ENCODE measurements around the gene MYOG. TPM values are rescaled to one million over a fixed set of nuclear protein-coding genes. Genes with fewer than 3 reads are reported as not detected.

Gene MYOG
- total and polyA plus RNA-seq, 10 of the 15 experiments (the other 5 are each of a cell fraction or from before 2014, with no cell fraction given), result not detected

DNA sequence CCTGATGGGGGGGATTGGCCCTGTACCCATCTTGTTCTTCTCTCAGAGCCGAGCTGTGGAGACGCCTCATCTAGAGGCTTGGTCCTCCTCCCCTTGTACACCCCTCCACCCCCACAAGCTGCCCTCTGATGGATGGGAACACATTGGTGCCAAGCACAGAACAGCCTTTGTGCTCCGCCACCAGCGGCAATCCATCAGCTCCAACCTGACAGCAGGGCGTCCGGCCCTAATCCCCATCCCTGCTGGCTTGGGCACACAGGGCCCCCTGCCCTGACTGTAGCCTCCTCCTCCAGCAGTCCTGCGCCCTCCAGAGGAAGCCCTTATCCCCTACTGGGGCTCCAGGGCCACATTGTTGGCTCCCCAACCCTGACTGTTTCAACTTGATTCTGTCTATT, 3.8 kb upstream of the MYOG start:
- Histone ChIP-seq H3K27me3 (replicated peaks in 1 of 2; ENCODE audit: control insufficient read depth in 2 of 2, insufficient read depth in 2 of 2, low read length in 1 of 2) (peaks cover 0 to 2% of the 10 kb centered on the region in 2 experiments; a peak in 2 of 4 replicates), H2AFZ (ENCODE audit: control insufficient read depth, low read depth, low read length) (no peak overlapping the region), H3K4me1 (ENCODE audit: control insufficient read depth, insufficient read depth, low read length) (no peaks in the 10 kb centered on the region), H3K4me3 (no peak overlapping the region), H3K9ac (ENCODE audit: control insufficient read depth, insufficient read depth, low read length) (no peak overlapping the region), H3K9me3 (replicated peaks; ENCODE audit: control insufficient read depth, insufficient read depth, low read length) (no peaks in the 10 kb centered on the region; the same call in 2 of the 3 replicates), H3K36me3 (ENCODE audit: control insufficient read depth in 2 of 2, insufficient read depth in 2 of 2, low read length in 1 of 2) (no peaks in the 10 kb centered on the region), H3K4me2 (ENCODE audit: control insufficient read depth, insufficient read depth) (no peak overlapping the region), H4K20me1 (ENCODE audit: control insufficient read depth, insufficient read depth) (no peaks in the 10 kb centered on the region), H3K79me2 (ENCODE audit: control insufficient read depth, insufficient read depth, low read length) (no peaks in the 10 kb centered on the region), H3K27ac (ENCODE audit: control insufficient read depth, insufficient read depth) (no peak overlapping the region)
- in situ Hi-C loops (cut with MboI) (no loop called here), intact Hi-C loops (cut with micrococcal nuclease; ENCODE audit: unreplicated experiment) (no loop called here)
- FAIRE-seq, result no peak
- BruUV-seq (replicated peaks), result no TSS peak
- ATAC-seq, result no peak
- 45% methylated on average over 7 of the region's 7 CpGs for WGBS (ENCODE audit: insufficient coverage, insufficient replicate concordance, low lambda C conversion rate, missing lambda C conversion rate)
- ChIA-PET RAD21 (ENCODE audit: unreplicated experiment) (no interaction called here), SMC1A (ENCODE audit: uncharacterized antibody, unreplicated experiment) (no interaction called here), POLR2A (no interaction called here), CTCF (interaction anchor here (1.0 to 1.7 kb wide), 2 partner anchors 50 to 177 kb away, joined by 3 to 6 read pairs; no protein-coding TSS in a partner anchor)
- TF ChIP-seq, protein P1, sequence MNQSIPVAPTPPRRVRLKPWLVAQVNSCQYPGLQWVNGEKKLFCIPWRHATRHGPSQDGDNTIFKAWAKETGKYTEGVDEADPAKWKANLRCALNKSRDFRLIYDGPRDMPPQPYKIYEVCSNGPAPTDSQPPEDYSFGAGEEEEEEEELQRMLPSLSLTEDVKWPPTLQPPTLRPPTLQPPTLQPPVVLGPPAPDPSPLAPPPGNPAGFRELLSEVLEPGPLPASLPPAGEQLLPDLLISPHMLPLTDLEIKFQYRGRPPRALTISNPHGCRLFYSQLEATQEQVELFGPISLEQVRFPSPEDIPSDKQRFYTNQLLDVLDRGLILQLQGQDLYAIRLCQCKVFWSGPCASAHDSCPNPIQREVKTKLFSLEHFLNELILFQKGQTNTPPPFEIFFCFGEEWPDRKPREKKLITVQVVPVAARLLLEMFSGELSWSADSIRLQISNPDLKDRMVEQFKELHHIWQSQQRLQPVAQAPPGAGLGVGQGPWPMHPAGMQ (IDR thresholded peaks at IDR 0.05; ENCODE audit: borderline replicate concordance), result no peak
- TF ChIP-seq, protein P2, sequence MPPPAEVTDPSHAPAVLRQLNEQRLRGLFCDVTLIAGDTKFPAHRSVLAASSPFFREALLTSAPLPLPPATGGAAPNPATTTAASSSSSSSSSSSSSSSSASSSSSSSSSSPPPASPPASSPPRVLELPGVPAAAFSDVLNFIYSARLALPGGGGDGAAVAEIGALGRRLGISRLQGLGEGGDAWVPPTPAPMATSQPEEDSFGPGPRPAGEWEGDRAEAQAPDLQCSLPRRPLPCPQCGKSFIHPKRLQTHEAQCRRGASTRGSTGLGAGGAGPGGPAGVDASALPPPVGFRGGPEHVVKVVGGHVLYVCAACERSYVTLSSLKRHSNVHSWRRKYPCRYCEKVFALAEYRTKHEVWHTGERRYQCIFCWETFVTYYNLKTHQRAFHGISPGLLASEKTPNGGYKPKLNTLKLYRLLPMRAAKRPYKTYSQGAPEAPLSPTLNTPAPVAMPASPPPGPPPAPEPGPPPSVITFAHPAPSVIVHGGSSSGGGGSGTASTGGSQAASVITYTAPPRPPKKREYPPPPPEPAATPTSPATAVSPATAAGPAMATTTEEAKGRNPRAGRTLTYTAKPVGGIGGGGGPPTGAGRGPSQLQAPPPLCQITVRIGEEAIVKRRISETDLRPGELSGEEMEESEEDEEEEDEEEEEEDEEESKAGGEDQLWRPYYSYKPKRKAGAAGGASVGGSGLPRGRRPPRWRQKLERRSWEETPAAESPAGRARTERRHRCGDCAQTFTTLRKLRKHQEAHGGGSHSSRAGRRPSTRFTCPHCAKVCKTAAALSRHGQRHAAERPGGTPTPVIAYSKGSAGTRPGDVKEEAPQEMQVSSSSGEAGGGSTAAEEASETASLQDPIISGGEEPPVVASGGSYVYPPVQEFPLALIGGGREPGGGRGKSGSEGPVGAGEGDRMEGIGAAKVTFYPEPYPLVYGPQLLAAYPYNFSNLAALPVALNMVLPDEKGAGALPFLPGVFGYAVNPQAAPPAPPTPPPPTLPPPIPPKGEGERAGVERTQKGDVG (CRISPR knock-in tag; IDR thresholded peaks at IDR 0.05), result no peak
- TF ChIP-seq, protein P3, sequence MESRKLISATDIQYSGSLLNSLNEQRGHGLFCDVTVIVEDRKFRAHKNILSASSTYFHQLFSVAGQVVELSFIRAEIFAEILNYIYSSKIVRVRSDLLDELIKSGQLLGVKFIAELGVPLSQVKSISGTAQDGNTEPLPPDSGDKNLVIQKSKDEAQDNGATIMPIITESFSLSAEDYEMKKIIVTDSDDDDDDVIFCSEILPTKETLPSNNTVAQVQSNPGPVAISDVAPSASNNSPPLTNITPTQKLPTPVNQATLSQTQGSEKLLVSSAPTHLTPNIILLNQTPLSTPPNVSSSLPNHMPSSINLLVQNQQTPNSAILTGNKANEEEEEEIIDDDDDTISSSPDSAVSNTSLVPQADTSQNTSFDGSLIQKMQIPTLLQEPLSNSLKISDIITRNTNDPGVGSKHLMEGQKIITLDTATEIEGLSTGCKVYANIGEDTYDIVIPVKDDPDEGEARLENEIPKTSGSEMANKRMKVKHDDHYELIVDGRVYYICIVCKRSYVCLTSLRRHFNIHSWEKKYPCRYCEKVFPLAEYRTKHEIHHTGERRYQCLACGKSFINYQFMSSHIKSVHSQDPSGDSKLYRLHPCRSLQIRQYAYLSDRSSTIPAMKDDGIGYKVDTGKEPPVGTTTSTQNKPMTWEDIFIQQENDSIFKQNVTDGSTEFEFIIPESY (IDR thresholded peaks at IDR 0.05), result no peak
- TF ChIP-seq STAT1 (conservative IDR thresholded peaks at IDR 0.05), result no peak
- no peak for TF ChIP-seq SMAD1 (IDR thresholded peaks at IDR 0.05; ENCODE audit: low read depth, partially characterized antibody)
- TF ChIP-seq, protein P4, sequence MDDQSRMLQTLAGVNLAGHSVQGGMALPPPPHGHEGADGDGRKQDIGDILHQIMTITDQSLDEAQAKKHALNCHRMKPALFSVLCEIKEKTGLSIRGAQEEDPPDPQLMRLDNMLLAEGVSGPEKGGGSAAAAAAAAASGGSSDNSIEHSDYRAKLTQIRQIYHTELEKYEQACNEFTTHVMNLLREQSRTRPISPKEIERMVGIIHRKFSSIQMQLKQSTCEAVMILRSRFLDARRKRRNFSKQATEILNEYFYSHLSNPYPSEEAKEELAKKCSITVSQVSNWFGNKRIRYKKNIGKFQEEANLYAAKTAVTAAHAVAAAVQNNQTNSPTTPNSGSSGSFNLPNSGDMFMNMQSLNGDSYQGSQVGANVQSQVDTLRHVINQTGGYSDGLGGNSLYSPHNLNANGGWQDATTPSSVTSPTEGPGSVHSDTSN (IDR thresholded peaks at IDR 0.05; ENCODE audit: insufficient replicate concordance, low read depth, low read length), result no peak
- no peak for TF ChIP-seq RFX5 (IDR thresholded peaks at IDR 0.05; ENCODE audit: low read depth, low read length)
- TF ChIP-seq DPF2 (IDR thresholded peaks at IDR 0.05), result no peak
- TF ChIP-seq ZNF207 (IDR thresholded peaks at IDR 0.05; ENCODE audit: borderline replicate concordance), result no peak
- TF ChIP-seq SMARCA5 (IDR thresholded peaks at IDR 0.05), result no peak
- TF ChIP-seq KLF5 (IDR thresholded peaks at IDR 0.05; ENCODE audit: partially characterized antibody), result no peak
- TF ChIP-seq GABPA (IDR thresholded peaks at IDR 0.05; ENCODE audit: low read depth), result no peak
- DNase-seq (ENCODE audit: low read depth, low spot score), result no peak
